ENCODE results near the gene CGRRF1.

The CGRRF1 gene, protein sequence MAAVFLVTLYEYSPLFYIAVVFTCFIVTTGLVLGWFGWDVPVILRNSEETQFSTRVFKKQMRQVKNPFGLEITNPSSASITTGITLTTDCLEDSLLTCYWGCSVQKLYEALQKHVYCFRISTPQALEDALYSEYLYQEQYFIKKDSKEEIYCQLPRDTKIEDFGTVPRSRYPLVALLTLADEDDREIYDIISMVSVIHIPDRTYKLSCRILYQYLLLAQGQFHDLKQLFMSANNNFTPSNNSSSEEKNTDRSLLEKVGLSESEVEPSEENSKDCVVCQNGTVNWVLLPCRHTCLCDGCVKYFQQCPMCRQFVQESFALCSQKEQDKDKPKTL

DNA sequence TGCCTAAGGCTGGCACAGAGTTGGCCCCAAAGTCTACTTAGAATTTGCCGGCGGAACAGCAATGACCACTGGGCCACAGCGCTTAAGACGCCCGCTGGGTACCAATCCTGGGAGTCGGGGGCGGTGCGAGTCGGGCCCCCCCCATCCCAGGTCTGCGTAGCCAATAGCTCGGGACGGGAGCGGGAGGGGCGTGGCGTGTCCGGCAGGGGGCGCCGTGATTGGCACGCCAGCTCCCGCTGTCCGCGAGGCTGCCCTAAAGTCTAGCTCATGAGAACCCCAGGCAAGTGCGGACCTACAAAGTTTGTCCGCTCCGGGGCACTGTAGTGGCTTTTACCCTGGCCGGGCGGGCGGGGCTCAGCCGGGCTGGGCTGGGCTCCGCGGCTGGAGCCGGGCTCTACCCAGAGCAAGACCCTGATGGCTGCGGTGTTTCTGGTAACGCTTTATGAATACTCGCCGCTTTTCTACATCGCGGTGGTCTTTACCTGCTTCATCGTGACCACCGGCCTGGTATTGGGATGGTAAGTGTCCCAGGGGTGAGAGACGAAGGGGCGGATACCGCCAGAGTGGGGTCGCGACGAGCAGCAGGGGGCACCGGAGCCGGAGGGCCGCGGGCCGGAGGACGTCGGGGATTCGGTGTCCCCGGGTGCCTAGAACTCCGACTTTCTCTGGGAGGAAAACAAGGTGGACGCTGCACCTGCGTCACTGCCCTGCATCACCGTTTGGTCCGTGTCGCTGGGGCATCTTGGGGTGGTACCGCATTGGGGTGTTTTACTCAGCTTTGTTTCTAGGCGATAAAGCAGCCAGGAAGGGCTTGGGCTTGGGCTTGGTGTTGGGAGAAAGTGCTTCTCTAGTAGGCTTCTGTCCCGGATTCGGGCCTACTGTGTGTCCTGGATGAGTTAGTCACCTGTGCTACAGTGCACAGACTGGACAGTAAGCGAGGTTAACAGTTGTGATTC lies at the start of gene CGRRF1:
TSS of gene CGRRF1 (plus strand) at position 361 of the 956 bp plus-strand sequence. CDS start at position 415, 54 bp downstream.
- peak; percentile 77 for TF ChIP-seq CTCF (IDR thresholded peaks at IDR 0.05; ENCODE audit: insufficient read depth, low read length, missing control alignments)
- H3K4me3 ChIP-seq (ENCODE audit: low read depth, low read length) = peak within 1 kb of the TSS; percentile 98
- POLR2A ChIA-PET = interaction anchor here (0.9 to 1.1 kb wide), 4 partner anchors 22 to 295 kb away, joined by 3 to 4 read pairs (median 3); no protein-coding TSS in a partner anchor
- CTCF ChIA-PET = interaction anchor here (0.6 to 10.3 kb wide), 32 partner anchors 9 to 467 kb away, joined by 3 to 113 read pairs (median 4); partner anchors contain the start of genes GMFB and SAMD4A
- DNase-seq (ENCODE audit: low read depth, low spot score) = peak; percentile 89

DNA sequence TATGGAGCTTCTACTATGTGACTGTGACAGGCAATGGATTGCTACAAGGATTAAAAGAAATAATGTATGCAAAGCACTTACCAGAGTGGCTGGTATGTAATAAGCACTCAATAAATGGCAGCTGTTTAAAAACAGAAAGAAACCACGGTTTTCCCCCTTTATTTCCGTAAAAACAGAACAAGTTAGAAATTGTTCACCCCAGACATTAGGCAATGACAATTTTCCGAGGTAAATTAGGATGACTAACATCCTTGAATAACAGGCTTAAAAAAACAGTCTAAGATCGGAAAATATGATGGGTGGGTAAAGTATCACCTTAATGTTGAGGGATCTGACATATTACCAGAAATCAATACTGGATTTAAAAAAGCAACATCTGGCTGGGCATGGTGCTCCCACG lies 47.7 kb upstream of the CGRRF1 start:
- CTCF ChIA-PET = interaction anchor here (0.9 kb wide), 1 partner anchor 312 kb away, joined by 3 read pairs; no protein-coding TSS in a partner anchor
- no peak for TF ChIP-seq CTCF (IDR thresholded peaks at IDR 0.05; ENCODE audit: insufficient read depth, low read length, missing control alignments)
- no peak for DNase-seq (ENCODE audit: low read depth, low spot score)

DNA sequence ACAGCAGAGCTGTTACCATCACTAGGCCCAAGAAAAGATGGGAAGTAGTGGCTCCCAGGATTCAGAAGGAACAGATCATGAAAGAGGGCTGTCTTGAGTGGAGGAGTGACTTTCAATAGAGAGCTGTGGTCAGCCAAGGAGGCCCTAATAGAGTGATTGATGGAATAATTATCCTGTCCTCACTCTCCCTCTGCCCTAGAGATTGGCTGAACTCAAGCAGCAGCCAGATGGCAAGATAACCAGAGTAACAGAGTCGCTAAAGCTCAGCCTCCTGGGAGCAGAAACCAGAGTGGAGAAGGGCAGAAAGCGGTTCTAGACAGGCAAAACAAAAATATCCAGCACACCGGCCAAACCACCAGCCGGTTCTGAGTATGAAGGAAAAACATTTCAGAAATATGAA lies 44.1 kb upstream of the CGRRF1 start:
- CTCF ChIA-PET = interaction anchor here (0.6 to 2.6 kb wide), 3 partner anchors 21 to 62 kb away, joined by 3 to 10 read pairs (median 4); partner anchors contain the start of gene CNIH1
- POLR2A ChIA-PET = no interaction called here
- H3K4me3 ChIP-seq (ENCODE audit: low read depth, low read length) = no peak overlapping the region
- no peak for TF ChIP-seq CTCF (IDR thresholded peaks at IDR 0.05; ENCODE audit: insufficient read depth, low read length, missing control alignments)
- no peak for DNase-seq (ENCODE audit: low read depth, low spot score)

More for the DNA sequence above, 47.7 kb upstream of the CGRRF1 start:
- POLR2A ChIA-PET = interaction anchor here (0.6 kb wide), 1 partner anchor 1106 kb away, joined by 4 read pairs; no protein-coding TSS in a partner anchor
- H3K4me3 ChIP-seq (ENCODE audit: low read depth, low read length) = no peak overlapping the region

- CTCF ChIA-PET = interaction anchor here (2.6 kb wide), 1 partner anchor 26 kb away, joined by 10 read pairs; the partner anchor contains the start of gene CNIH1
- no peak overlapping the region for H3K4me3 ChIP-seq (ENCODE audit: low read depth, low read length)
- no peak for TF ChIP-seq CTCF (IDR thresholded peaks at IDR 0.05; ENCODE audit: insufficient read depth, low read length, missing control alignments)
- DNase-seq (ENCODE audit: low read depth, low spot score) = no peak
- POLR2A ChIA-PET = no interaction called here
Measured at GRCh38 chr14:54467280-54467679, 42.4 kb upstream of the CGRRF1 start.

DNA sequence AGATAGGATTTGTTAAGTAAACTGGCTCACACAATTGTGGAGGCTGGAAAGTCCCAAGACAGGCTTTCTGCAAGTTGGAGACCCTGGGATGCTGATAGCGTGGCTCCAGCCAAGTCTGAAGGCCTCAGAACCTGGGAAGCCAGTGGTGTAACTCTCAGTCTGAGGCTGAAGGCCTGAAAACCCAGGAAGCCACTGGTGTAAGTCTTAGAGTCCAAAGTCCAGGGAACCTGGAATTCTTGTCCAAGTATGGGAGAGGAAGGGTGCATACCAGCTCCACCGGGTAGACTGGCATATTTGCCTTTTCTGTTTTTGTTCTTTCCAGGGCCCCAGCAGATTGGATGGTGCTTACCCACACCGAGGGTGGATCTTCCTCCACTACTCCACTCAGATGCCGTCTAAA lies 39.0 kb upstream of the CGRRF1 start:
- H3K4me3 ChIP-seq (ENCODE audit: low read depth, low read length) = no peak overlapping the region
- no peak for TF ChIP-seq CTCF (IDR thresholded peaks at IDR 0.05; ENCODE audit: insufficient read depth, low read length, missing control alignments)
- DNase-seq (ENCODE audit: low read depth, low spot score) = no peak
- POLR2A ChIA-PET = no interaction called here
- CTCF ChIA-PET = no interaction called here
